GM18498 (cell line): ENCODE results near the gene IRAK1.

ENCODE experiments used
- ATAC-seq: cut with Tn5 transposase; IDR thresholded peaks from one replicate; pipeline ENCODE4 v1.9.1; 2021; ENCODE audit warnings: mild to moderate bottlenecking, moderate library complexity; ENCODE audit not compliant: unreplicated experiment

Gene IRAK1

DNA sequence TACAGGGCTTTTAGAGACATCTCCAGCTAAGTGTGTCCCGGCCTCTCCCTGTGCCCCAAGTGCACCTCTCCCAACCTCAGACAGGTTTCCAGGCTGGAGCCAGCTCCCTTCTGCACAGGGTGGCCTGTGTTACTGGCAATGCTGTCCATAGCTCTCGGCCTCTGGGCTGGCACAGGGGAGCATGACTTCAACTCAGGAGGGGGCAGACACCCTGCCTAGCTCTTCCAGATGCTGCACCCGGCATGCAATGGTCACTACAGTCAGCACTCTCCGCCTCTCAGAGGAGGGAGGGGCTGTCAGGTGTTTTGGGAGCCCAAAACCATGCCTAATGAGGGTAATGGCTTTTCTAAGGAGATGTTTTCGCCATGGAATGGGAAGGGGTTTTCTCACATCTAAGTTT is 2.4 kb upstream of the IRAK1 start:
- ATAC-seq: no peak

DNA sequence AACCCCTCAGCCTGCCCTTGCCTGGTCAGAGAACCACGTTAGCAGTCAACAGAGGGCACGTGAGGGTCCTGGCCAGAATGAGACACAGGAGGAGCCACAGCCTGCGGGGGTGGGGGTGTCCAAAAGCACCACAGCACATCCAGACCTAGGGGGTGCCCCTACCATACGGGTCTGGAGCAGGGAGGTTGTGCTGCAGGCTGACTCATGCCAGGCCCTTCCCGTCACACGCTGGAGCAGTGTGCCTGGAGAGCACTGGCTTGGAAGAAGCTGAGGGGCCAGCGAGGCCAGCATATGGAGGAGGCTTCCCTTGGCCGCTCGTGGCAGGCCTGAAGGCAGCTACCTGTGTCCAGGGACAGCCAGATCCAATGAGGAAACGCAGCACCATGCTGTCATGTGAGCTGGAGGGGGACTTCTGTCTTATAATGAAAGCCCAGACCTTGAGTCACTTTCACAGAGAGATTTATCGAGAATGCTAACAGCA is 1.5 kb upstream of the IRAK1 start:
- no peak for ATAC-seq

DNA sequence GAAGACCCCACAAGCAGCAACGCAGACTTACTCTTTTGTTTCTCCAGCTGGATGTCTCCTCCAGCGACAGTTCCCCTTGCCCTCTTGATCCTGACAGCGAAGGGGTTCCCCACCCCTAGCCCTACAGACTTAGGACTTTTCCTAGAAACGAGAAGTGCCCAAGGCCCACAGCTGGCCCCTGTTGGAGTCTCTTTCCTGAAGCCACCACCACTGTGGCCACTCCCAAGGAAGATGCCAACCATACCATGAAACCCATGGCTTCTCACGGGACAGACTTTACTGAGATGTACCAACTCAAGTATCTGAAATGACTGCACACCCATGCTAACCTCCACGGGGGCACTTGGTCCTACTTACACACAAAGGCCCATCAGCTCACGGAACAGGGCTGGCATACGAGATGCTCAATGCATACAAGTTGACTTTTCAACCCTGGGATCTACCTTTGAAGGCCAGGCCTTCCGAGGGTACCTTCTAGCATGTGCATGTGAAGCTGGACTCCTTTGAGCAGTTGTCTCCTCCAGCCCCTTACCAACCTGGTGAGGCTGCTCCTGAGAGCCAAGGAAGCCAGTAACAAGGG is 924 bp upstream of the IRAK1 start:
- peak; percentile 3 for ATAC-seq

DNA sequence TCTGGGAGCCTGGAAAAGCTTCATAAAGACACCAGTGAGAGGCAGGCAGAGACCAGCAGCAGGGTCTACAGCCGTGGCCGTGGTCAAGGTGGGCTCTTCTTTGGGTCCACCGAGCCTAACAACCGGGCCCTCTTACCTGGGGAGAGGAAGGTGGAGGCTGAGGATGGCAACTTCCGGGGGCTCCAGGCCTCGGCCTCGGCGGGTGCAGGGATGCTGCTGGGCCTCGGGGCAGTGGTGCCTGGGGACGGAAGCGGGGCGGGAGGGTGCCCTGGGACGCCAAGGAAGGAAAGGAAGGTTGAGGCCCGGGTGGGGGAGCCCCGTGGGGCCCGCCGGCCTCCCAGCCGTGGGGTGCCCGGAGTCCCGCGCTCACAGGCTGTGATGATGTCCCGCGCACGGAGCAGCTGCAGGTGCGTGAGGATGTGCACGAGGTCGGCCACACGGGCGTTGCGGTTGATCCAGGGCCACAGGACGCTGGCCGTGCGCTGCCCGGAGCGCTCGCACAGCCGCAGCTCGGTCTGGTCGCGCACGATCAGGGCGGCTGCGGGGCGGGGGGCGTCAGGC is 561 bp downstream of the IRAK1 start:
- ATAC-seq: peak; percentile 5

DNA sequence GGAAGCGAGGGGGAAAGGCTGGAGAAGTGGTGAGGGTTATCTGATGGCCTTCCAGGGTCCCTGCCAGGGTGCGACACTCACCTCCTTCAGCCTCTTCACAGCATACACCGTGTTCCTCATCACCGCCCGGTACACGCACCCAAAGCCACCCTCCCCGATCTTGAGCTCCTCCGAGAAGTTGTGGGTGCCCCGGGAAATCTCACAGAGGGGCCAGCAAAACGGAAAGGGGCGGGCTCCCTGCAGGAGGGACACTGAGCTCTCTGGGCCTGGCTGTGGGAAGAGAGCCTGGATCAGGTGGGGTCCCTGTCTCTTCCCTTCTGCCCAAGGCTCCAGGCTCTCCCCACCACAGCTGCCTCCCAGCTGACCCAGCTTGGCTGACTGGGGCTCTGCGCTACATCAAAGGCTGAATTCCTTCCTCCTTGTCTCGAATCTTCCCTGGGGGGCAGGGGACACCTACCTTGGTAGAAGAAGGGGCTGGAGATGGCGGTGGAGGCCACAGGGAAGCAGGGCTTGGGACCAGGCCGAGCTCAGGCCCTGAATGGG is 1.1 kb downstream of the IRAK1 start:
- no peak for ATAC-seq

DNA sequence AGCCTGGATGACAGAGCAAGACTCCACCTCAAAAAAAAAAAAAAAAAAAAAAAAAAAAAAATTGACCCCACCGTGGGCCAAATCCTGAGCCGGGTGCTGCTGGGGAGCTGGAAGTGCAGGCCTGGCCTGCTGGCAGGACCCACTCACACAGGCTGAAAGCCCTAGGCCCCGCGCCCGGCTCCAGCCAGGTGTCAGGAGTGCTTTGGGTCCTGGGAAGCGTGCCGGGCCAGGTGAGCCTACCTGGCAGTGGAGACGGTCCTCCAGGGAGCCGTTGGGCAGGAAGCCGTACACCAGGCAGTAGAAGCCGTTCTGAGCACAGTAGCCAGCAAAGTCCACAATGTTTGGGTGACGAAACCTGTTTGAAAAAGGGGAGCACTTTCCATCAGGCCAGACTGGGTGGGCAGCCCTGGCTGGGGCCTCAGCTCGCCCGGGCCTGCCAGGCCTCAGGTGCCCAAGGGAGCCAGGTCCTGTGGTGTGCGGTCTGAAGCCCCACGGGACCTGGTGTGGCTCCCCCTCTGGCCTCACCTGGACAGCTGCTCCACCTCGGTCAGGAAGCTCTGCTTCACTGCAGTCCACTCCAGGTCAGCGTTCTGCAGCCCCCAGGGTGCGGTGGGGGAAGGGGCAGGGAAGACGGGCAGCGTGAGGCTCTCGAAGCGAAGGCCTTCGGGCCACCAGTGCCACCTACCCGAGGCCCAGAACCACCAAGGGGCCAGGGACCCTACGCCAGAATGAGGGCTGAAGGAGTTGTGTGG is 1.8 kb downstream of the IRAK1 start:
- ATAC-seq: no peak

DNA sequence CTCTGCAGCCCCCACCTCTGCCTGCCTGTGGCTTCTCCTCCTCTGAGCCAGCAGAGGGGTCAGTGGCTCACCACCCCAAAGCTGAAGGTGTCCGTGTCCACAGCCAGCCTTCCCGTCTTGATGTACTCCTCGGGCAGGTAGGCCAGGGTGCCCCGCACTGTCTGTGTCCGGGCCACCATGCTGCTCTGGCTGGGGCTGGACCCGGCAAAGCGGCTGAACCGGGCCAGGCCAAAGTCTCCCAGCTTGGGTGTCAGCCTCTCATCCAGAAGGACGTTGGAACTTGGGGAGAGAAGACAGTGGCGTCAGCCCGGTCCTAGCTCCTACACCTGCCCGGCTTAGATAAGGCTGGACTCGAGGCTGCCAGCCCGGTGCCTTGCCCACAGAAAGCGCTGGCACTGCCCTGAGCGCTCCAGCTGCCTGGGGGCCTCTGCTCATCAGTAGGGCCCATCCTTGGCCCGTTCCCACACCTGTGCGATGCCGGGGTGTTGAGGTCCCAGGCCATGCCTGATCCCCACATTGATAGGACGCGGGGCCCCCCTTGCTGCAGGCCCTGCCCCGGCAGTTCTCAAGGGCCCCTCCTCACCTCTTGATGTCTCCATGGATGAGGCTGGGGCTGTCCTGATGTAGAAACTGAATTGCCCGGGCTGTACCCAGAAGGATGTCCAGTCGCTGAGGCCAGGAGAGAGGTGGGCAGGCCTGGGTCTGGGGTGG is 3.2 kb downstream of the IRAK1 start:
- no peak for ATAC-seq

DNA sequence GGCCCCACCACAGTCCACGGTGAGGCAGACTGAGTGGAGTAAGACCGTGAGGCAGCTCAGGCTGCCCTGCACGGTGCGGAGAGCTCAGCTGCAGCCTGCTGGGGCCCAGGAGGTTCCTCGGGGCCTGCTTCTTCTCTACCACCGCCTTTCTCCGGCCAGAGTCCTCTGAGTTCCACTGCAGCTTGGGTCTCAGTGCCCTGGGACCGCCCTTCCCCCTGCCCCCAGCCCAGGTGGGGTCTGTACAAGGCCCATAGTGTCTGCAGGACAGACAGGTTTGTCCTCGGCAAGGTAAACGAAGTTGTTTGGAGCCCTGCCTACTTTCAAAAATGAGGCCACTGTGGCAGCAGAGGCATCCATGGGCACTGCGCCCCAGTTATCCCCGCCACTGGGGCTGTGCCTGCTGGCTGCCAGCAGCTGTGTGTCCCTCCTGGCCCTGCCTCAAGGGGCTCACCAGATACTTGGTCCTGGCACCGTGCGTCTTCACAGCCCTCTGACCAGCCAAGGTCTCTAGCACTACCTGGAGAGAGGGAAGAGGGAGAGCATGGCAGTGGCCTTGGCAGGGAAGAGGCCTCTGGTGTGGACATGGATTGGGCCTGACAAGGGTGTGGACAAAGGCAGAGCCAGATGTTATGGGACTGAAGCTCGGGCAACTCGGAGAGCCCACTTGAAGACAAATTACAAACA is 4.0 kb downstream of the IRAK1 start:
- no peak for ATAC-seq

DNA sequence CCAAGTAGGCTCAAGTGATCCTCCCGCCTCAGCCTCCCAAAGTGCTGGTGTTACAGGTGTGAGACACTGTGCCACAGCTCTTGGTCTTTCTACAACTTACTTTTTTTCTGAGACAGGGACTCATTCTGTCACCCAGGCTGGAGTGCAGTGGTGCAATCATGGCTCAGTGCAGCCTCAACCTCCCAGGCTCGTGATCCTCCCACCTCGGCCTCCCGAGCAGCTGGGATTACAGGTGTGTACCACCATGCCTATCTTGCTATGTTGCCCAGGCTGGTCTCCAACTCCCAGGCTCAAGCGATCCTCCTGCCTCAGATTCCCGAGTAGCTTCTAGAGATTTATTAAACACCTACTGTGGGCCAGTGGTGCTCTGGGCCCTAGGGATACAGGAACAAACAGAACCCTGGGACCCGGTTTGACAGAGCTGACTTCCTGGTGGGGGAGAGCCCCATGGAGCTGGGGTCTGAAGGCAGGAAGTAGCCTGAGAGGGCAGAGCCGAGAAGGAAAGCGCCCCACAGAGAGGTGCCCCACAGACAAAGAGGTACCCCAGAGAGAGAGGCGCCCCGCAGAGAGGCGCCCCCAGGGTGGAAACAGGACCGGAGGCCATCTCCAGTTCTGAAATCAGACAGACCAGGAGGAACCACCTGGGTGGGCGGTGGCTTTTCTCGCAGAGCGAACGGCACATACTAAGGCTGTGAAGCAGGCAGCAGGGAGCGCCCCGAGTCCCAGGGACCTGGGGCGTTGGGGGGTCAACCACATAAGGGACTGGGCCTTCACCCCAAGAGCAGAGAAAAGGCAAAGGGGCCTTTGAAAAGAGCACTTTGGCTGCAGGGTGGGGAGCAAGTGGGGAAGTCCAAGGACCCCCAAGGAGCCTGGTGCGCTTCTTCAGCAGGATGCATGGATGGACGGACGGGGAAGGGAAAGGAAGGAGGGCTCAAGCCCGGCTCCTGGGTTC is 5.0 kb downstream of the IRAK1 start:
- no peak for ATAC-seq

DNA sequence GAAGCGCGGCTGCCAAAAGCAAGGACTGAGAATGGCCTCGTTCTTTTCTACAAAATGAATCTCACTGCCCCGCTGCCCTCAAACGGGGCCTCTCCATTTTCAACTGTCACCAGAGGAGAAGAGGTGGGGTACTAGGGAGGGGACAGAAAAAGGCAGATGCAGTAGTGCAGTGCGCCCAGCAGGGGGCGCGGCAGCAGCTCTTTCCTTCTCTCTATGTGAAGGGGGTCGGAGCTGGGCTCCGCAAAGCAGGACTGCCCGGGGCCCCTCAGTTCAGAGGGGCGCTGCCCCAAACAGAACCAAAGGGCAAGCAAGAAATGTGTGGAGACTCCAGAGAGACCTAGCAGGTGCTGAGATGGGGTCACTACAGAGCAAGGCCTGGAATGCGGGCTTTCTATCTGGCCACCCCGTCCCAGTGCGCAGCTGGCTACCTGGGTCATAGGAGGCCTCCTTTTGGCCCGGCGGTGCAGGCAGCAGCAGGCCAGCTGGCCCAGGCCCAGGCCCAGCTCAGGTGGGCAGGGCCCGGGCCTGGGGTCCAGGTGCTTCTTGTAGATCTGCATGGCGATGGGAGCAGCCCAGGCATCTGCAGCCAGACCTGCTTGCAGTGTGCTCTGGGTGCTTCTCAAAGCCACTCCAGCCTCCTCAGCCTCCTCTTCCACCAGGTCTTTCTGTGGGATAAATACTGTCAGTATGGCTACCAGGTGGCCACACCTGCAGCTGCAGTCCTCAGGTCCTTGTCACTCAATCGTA is 5.9 kb downstream of the IRAK1 start:
- no peak for ATAC-seq

DNA sequence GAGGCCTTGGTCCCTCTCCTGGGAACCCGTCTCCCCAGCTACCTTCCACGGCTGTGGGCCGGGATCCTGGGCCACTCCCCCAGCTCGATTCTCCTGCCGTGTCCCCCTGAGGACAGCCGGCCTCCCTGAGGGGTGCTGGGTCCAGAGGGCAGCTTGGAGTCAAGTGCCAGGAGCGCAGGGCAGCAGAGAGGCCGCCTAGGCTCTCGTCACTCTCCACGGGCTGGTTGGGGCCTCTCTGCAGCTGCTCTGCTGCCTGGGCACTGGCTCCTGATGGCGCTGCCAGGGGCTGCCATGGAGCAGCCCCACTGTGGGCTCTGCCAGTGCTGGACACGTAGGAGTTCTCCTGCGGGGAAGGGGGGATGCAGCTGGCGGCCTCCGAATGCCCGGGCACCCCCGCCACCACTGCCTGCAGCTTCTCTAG is 6.7 kb downstream of the IRAK1 start:
- no peak for ATAC-seq

DNA sequence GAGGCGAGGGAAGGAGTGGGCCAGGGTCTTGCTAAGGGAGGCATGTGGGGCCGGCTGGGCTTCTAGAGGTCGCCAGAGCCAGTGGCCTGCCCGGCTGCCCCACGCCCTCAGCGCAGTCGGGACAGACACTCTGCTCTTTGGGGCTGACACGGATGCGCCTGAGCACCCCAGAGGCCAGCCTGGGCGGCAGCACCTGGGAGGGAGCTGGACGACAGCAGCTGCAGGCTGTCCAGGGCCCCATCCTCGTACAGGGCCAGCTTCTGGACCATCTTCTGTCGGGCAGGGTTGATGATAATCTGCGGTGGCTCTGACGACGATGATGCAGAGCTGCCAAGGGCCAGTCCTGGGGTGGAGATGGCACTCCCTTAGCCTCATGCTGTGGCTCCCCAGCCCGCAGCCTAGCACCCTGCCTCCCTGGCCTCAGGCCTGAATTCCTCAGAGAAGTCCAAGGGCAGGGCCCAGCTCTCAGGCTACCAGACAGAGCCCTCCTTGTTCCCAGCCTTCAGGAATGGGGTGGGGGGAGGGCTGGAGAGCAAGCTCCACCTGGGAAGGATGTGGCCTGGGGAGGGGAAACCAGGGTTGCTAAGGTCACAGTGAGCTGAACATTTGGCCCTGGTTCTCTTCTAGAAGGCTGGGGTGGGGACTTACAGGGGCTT is 7.2 kb downstream of the IRAK1 start:
- ATAC-seq: no peak

DNA sequence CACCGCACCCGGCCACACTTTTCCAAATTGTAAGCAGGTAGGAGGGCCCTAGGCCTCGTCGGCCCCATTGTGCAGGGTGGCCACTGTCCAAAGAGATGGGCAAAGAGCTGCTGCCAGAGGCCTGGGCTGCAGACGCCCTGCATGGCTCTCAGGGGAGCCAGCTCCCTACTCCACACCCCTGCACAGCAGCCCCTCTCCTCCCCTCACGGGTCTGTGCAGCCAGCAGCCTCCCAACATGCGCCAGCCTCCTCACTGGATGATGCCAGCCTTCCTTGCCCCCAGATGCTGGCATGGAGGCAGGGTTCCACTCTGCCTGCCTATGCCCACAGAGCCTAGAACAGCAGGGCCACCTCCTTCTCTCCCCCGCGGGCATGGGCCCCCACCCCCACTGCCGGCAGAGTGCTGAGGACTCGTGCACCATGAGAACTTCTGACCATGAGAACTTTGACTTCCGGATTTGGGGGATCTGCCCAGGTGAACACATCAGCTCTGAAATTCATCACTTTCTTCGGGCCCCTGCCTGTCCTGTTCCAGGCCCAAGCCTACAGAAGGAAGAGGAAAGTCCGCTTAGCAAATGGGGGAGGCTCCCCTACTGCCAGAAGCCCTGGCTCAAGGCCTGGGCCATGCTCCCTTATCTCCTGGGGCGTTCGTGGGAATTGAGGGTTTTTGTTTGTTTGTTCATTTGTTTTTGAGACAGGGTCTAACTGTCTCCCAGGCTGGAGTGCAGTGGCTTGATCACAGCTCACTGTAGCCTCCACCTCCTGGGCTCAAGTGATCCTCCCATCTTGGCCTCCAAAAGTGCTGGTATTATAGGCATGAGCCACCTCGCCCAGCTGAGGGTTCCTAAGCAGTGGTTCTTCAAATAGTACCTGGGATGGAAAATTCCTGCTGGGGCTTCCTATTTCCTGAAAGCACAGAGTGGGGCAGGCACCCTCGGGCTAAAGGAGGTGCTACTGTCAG is 8.0 kb downstream of the IRAK1 start:
- ATAC-seq: no peak

DNA sequence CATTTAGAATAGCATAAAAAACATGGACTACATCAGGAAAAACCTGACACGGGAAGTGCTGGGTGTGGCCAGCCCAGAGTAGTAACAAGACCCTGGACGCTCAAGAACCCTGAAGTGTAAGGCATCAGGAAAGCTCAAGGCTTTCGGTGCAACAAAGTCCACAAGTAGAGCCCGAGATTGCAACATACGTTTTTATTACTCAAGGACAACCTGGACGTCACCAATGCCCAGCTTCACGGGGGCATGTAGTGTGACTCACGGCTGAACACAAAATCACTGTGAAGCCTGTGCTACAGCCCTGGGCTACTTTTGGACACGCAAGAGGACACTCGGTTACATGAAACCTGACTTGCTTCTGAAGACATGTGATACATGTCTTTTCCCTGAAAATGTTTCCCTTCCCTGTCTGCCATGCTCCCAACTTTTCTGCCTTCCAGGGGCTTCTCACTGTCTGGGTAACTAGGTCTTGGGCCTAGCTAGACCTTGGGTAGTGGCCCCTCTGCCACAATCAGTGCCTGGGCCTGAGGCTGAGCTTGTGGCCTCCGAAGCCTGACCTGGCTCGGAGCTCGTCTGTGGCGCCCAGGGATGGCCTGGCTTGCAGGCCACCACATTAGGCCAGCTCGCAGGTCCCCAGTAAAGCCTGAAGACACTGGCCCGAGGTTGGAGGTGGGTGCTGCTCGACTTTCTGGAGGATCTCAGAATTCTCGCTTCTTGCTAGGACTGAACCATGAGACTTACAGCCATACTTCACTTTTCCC is 9.2 kb downstream of the IRAK1 start:
- no peak for ATAC-seq

DNA sequence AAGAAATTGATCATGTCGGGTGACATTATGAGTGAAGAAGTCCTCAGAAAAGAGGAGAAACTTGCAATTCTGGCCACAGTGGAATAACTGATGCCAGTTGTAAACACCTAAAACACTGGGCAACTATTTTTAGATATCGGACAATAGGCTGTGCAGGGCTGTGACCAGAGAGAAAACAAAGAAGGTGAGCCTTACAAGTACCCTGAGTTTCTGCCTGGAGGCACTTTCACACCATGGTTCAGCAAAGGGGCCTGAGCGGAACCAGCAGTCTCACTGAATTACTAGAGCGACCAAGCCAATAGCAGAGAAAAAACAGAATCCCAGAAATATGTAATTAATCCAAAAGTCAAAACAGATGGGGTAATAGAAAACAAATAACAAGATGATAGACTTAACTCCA is 11.2 kb downstream of the IRAK1 start:
- ATAC-seq: peak; percentile 26

DNA sequence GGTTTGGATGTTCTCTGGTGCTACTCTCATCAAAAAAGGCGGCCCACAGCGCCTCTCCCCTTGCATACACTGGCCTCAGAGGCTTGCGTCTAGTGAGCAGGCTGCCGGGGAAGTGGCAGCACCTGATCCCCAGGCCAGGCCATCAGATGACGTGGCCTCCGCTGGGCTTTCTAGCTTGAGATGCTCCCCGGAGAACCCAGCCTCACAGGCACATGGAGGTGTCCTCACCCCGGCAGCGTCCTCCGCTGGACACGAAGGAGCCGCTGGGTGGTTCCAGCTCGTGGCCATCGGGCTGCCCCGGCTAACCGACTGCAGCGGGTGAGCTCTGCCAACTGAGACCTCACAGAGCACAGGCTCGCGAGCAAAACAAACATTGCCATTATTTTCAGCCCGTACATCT is 12.8 kb downstream of the IRAK1 start:
- ATAC-seq: no peak

DNA sequence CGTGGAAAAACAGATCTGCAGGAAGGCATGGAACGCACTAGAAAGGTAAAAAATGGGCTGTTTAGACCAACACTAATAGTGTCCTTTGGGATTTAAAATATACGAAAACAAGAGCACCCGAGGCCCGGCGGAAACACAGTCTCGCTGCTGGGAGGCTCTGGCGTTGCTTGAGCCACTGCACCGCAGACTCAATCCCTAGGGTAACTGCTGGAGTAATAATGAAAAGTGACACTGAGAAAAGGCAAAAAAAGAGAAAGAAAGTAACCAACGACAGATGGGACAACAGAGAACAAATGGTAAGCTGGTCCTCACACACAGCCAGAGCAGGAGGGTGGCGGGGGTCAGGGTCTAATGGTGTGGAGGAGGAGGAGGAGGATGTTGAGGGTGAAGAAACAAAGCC is 15.4 kb downstream of the IRAK1 start:
- ATAC-seq: no peak
